ENCODE data around the gene LINC00237. TPM values are rescaled to one million over a fixed set of nuclear protein-coding genes. Genes with fewer than 3 reads are reported as not detected.

Gene LINC00237
- total RNA-seq = 1 to 10 TPM; 4.4 to 6.5 TPM
- polyA plus RNA-seq (ENCODE audit: insufficient read length in 2 of 2) = 10 to 100 TPM in 1 of 2 donors, 1 to 10 TPM in 1; 8.5 to 15.0 TPM
- long read RNA-seq, donor 1, partial matches to known transcripts = 0 of 1 reads
- long read RNA-seq, donor 1, other reads (novel, unspliced or antisense) = 0 of 1 reads
- long read RNA-seq, donor 2, partial matches to known transcripts = 0 of 2 reads
- long read RNA-seq, donor 2, other reads (novel, unspliced or antisense) = 0 of 2 reads
- long read RNA-seq, donor 3, partial matches to known transcripts = 0 of 1 reads
- long read RNA-seq, donor 3, other reads (novel, unspliced or antisense) = 0 of 1 reads
- long read RNA-seq, donor 4 = 0 reads

DNA sequence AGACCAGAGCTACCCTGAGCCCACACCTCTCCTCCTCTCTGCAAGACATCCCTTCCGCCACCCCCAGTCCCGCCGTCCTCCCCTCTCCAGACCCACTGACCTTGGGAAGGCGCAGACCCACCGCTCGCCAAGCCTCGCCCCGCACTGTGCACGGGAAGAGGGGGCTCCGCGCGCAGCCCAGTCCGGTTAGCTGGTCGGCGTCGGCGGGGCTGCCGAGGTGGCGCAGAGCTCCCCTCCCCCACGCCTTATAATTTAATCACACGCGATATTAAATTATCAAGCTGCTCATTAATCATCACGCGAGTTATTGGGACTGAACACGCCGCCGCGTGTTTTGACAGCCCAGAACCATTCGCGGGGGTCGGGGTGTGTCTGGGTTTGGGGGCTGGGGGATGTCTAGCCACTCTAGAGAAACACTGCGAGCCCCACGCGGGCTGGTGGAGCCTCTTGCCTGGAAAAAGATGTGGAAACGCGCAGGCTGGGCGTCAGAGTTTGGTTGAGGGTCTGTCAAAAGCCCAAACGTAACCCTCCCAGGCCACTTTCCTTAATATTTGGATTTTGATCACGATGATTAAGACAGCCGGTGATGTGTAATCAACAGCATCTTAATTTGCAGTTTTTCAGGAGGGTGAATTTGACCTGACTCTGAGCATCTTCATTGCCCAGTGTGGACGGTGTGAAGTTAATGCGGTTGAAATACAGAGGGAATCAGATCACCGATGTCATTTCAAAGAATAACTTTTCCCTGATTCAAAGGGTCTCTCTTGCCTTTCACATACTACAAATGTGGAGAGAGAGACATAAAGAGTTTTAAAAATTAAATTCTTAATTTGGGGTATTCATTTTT is at the start of gene LINC00237:
Gene LINC00237, minus strand, starts transcription at position 188 of the 847 bp plus-strand sequence.
- under 1% methylated on average over 19 of the region's 43 CpGs for WGBS (ENCODE audit: insufficient coverage)
- peak within 1 kb of the TSS; percentile 39 for H3K4me3 ChIP-seq (ENCODE audit: low read depth, low read length)
- H3K27me3 ChIP-seq (ENCODE audit: control insufficient read depth, insufficient read depth, low read length) = peaks cover 75% of the 10 kb centered on the region
- H3K4me1 ChIP-seq (ENCODE audit: control insufficient read depth, insufficient read depth, low read length) = peaks cover 31% of the 10 kb centered on the region
- H3K27ac ChIP-seq (ENCODE audit: low read depth, low read length) = peak within 1 kb of the TSS; percentile 59
- H3K9me3 ChIP-seq (ENCODE audit: control insufficient read depth, insufficient read depth, low read length) = no peaks in the 10 kb centered on the region
- peak in 2 of 6 donors; percentile 40 to 60 for DNase-seq (ENCODE audit: low read depth in 4 of 6, low spot score in 6 of 6)
- H3K36me3 ChIP-seq (ENCODE audit: control insufficient read depth, insufficient read depth, low read length) = peaks cover 2% of the 10 kb centered on the region

DNA sequence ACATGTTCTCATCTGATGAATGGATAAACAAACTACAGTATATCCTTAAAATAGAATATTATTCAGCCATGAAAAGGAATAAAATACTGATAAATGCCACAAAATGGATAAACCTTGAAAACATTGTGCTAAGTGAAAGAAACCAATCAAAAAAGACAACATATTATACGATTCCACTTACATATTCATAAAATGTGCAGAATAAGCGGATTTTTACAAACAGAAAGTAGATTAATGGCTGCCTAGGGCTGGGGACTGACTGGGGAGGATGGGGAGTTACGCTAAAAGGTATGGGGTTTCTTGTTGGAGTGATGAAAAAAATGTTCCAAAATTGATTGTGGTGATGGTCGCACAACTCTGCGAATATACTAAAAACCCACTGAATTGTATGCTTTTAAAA is 49.1 kb upstream of the LINC00237 start:
- Histone ChIP-seq H3K27ac (ENCODE audit: low read depth, low read length) (no peak overlapping the region), H3K4me3 (ENCODE audit: low read depth, low read length) (no peak overlapping the region), H3K4me1 (ENCODE audit: control insufficient read depth, insufficient read depth, low read length) (no peaks in the 10 kb centered on the region), H3K9me3 (ENCODE audit: control insufficient read depth, insufficient read depth, low read length) (no peaks in the 10 kb centered on the region), H3K27me3 (ENCODE audit: control insufficient read depth, insufficient read depth, low read length) (no peaks in the 10 kb centered on the region), H3K36me3 (ENCODE audit: control insufficient read depth, insufficient read depth, low read length) (no peaks in the 10 kb centered on the region)
- no peak for DNase-seq (ENCODE audit: low read depth in 4 of 6, low spot score in 6 of 6)
- WGBS (ENCODE audit: insufficient coverage) = 100% methylated on average over 1 of the region's 5 CpGs

DNA sequence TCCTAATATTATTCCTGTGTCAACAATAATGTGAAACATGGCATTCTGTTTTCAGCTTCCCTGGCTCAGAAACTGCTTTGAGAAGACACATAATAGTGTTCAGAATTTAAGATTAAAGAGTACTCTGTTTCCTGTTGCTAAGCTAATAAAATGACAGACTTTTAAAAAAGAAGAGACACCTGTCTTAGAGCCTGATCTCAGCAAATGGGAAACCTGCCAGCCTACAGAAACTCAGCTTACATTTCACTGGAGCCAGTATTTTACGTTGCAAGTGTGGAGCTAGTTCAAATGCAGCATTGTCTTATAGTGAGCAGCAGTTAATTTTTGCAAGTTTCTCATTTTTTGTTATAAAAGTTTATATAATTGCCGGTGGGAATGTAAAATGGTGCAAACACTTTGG is 48.5 kb upstream of the LINC00237 start:
- no peak for DNase-seq (ENCODE audit: low read depth in 4 of 6, low spot score in 6 of 6)
- no CpG with 5 or more reads among the region's 2 CpGs for whole genome bisulfite sequencing (ENCODE audit: insufficient coverage)
- Histone ChIP-seq H3K27me3 (ENCODE audit: control insufficient read depth, insufficient read depth, low read length) (no peaks in the 10 kb centered on the region), H3K4me1 (ENCODE audit: control insufficient read depth, insufficient read depth, low read length) (no peaks in the 10 kb centered on the region), H3K36me3 (ENCODE audit: control insufficient read depth, insufficient read depth, low read length) (peaks cover 3% of the 10 kb centered on the region), H3K4me3 (ENCODE audit: low read depth, low read length) (no peak overlapping the region), H3K9me3 (ENCODE audit: control insufficient read depth, insufficient read depth, low read length) (no peaks in the 10 kb centered on the region), H3K27ac (ENCODE audit: low read depth, low read length) (no peak overlapping the region)

DNA sequence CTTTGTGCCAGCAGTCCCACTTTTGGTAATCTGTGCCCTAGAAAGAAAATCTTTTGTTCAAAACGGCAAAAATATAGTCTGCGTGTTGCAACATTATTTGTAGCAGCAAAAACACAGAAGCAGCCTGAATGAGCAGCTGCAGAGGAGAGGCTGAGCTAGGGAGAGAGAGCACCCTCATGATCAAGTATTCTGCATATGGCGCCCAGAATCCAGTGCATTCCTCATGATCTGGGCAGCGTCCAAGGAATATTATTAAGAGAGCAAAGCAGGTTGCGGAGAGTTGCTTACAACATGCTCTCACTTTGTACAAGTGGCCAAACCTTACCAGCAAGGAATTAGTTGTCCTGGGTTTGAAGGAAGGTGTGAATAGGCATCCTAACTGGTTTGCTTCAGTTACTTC is 45.6 kb upstream of the LINC00237 start:
- WGBS (ENCODE audit: insufficient coverage) = 91% methylated on average over 2 of the region's 5 CpGs
- H3K4me1 ChIP-seq (ENCODE audit: control insufficient read depth, insufficient read depth, low read length) = no peaks in the 10 kb centered on the region
- no peaks in the 10 kb centered on the region for H3K9me3 ChIP-seq (ENCODE audit: control insufficient read depth, insufficient read depth, low read length)
- no peak overlapping the region for H3K27ac ChIP-seq (ENCODE audit: low read depth, low read length)
- no peaks in the 10 kb centered on the region for H3K27me3 ChIP-seq (ENCODE audit: control insufficient read depth, insufficient read depth, low read length)
- H3K4me3 ChIP-seq (ENCODE audit: low read depth, low read length) = no peak overlapping the region
- DNase-seq (ENCODE audit: low read depth in 4 of 6, low spot score in 6 of 6) = no peak
- peaks cover 3% of the 10 kb centered on the region for H3K36me3 ChIP-seq (ENCODE audit: control insufficient read depth, insufficient read depth, low read length)

DNA sequence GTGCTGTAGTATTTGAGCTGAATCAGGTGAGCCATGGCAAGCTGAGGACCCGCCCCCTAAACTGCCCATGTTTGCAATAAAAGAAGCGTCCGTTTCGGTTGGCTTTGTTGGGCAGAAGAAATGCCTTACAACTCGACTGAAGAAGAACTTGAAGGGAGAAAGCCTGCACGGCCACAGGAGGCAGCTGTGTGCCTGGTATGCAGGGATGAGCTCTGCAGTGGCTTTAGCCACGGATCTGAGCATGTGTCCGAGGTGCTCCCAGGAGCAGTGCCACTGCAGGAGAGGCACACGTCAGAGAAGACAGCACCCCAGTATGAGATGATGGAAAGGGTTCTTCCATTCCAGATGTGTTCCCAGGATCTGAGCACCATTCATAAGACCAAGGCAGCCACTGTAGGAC is 43.2 kb upstream of the LINC00237 start:
- Histone ChIP-seq H3K4me3 (ENCODE audit: low read depth, low read length) (no peak overlapping the region), H3K27me3 (ENCODE audit: control insufficient read depth, insufficient read depth, low read length) (no peaks in the 10 kb centered on the region), H3K4me1 (ENCODE audit: control insufficient read depth, insufficient read depth, low read length) (no peaks in the 10 kb centered on the region), H3K36me3 (ENCODE audit: control insufficient read depth, insufficient read depth, low read length) (peaks cover 3% of the 10 kb centered on the region), H3K27ac (ENCODE audit: low read depth, low read length) (no peak overlapping the region), H3K9me3 (ENCODE audit: control insufficient read depth, insufficient read depth, low read length) (no peaks in the 10 kb centered on the region)
- no peak for DNase-seq (ENCODE audit: low read depth in 4 of 6, low spot score in 6 of 6)
- 74% methylated on average over 9 of the region's 9 CpGs for WGBS (ENCODE audit: insufficient coverage)

DNA sequence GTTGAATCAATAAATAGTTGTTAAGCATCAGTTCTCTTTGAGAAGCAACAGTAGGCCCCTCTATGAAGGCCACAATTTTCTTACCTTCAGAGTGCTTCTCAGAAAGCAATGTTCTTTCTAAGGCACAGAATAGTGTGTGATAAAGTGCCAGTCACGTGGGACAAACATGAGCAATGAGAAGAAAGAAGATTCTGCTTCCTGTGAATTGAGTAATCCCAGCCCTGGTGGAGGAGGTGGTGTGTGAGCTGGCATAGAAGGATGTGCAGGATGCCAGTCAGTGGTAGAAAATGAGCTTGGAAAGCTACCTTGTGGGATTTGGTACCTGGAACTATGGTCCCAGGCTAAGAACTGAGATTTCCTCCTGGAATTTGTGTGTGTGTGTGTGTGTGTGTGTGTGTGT is 41.4 kb upstream of the LINC00237 start:
- H3K27me3 ChIP-seq (ENCODE audit: control insufficient read depth, insufficient read depth, low read length) = no peaks in the 10 kb centered on the region
- no peak for DNase-seq (ENCODE audit: low read depth in 4 of 6, low spot score in 6 of 6)
- WGBS (ENCODE audit: insufficient coverage) = 67% methylated on average over 1 of the region's 1 CpG
- no peaks in the 10 kb centered on the region for H3K9me3 ChIP-seq (ENCODE audit: control insufficient read depth, insufficient read depth, low read length)
- H3K4me3 ChIP-seq (ENCODE audit: low read depth, low read length) = no peak overlapping the region
- no peaks in the 10 kb centered on the region for H3K4me1 ChIP-seq (ENCODE audit: control insufficient read depth, insufficient read depth, low read length)
- H3K36me3 ChIP-seq (ENCODE audit: control insufficient read depth, insufficient read depth, low read length) = peaks cover 3% of the 10 kb centered on the region
- H3K27ac ChIP-seq (ENCODE audit: low read depth, low read length) = no peak overlapping the region

DNA sequence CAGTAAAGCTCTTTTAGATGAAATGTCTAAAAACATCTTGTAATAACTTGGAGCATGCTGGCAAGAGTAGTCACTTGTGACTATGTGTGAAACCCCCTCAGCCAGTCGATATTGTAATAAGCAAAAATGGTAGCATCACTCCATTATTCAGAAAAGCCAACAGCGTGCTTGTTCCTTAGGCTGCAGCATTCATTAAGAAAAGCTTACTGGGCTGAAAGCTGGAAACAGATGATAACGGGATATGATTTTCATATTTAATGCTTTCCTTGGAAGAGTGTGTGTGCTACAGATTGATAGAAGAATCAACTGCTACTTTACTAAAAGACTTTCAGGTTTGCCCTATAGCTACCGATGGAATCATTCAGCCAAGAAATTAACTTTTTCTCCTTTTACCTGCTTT is 40.1 kb upstream of the LINC00237 start:
- Histone ChIP-seq H3K27me3 (ENCODE audit: control insufficient read depth, insufficient read depth, low read length) (no peaks in the 10 kb centered on the region), H3K9me3 (ENCODE audit: control insufficient read depth, insufficient read depth, low read length) (no peaks in the 10 kb centered on the region), H3K27ac (ENCODE audit: low read depth, low read length) (no peak overlapping the region), H3K4me3 (ENCODE audit: low read depth, low read length) (no peak overlapping the region), H3K36me3 (ENCODE audit: control insufficient read depth, insufficient read depth, low read length) (peaks cover 11% of the 10 kb centered on the region), H3K4me1 (ENCODE audit: control insufficient read depth, insufficient read depth, low read length) (no peaks in the 10 kb centered on the region)
- WGBS (ENCODE audit: insufficient coverage) = no CpG with 5 or more reads among the region's 4 CpGs
- DNase-seq (ENCODE audit: low read depth in 4 of 6, low spot score in 6 of 6) = peak in 2 of 6 donors; percentile 27 to 76

DNA sequence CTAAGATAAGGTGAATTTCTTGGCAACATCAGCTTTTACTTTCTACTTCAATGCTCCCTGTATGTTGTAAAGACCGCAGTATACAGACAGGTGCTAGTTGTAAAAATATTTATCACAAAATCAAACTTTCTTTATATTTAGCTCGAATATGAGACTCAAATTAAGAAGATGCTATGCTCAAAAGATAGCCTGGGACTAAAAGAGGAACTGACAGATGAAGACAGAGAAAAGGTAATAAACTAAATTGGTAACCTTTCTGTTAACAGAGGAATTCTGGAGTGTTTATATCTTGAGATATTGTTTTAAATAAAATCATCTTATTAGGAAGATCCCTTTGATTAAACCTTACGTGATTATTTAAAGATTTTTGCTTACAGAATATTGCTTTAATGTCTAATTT is 39.3 kb upstream of the LINC00237 start:
- Histone ChIP-seq H3K9me3 (ENCODE audit: control insufficient read depth, insufficient read depth, low read length) (no peaks in the 10 kb centered on the region), H3K4me1 (ENCODE audit: control insufficient read depth, insufficient read depth, low read length) (no peaks in the 10 kb centered on the region), H3K36me3 (ENCODE audit: control insufficient read depth, insufficient read depth, low read length) (peaks cover 12% of the 10 kb centered on the region), H3K4me3 (ENCODE audit: low read depth, low read length) (no peak overlapping the region), H3K27me3 (ENCODE audit: control insufficient read depth, insufficient read depth, low read length) (no peaks in the 10 kb centered on the region), H3K27ac (ENCODE audit: low read depth, low read length) (no peak overlapping the region)
- no CpG with 5 or more reads among the region's 3 CpGs for WGBS (ENCODE audit: insufficient coverage)
- DNase-seq (ENCODE audit: low read depth in 4 of 6, low spot score in 6 of 6) = no peak

DNA sequence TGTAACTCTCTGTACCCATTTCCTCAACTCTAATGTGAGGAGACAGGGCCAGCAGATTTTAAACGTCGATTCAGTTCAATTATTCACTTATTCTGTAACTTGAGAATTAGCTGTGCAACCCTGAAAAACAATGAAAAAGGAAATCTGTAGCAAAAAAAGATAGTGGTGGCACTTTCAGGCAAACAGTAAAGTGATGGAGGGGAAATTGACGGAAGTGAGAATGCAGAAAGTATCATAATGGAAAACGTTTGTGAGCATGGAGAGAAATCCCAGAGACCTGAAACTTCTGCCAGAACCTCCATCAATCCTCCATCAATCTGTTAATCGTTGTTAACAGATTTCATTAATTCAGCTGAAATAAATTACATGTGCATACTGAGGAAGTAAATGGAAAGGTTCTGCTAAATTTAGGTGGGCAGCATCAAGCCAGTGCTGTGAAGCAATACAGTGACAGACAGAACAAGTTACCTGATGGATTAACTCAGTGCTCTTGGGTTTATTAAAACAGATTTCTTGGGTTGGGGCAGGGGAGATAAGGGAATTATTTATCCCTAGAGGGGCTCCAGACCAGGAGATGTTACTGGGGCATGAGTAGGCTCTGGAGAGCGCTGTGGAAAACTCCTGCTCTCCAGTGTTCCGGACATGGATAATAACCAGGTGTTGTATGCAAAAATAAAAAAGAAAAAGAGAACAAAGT is 37.2 kb upstream of the LINC00237 start:
- no peak overlapping the region for H3K27ac ChIP-seq (ENCODE audit: low read depth, low read length)
- no peaks in the 10 kb centered on the region for H3K4me1 ChIP-seq (ENCODE audit: control insufficient read depth, insufficient read depth, low read length)
- H3K4me3 ChIP-seq (ENCODE audit: low read depth, low read length) = no peak overlapping the region
- 100% methylated on average over 1 of the region's 7 CpGs for WGBS (ENCODE audit: insufficient coverage)
- peaks cover 8% of the 10 kb centered on the region for H3K36me3 ChIP-seq (ENCODE audit: control insufficient read depth, insufficient read depth, low read length)
- no peaks in the 10 kb centered on the region for H3K9me3 ChIP-seq (ENCODE audit: control insufficient read depth, insufficient read depth, low read length)
- DNase-seq (ENCODE audit: low read depth in 4 of 6, low spot score in 6 of 6) = no peak
- H3K27me3 ChIP-seq (ENCODE audit: control insufficient read depth, insufficient read depth, low read length) = no peaks in the 10 kb centered on the region
